ENCODE data around the gene CDH13.

DNA sequence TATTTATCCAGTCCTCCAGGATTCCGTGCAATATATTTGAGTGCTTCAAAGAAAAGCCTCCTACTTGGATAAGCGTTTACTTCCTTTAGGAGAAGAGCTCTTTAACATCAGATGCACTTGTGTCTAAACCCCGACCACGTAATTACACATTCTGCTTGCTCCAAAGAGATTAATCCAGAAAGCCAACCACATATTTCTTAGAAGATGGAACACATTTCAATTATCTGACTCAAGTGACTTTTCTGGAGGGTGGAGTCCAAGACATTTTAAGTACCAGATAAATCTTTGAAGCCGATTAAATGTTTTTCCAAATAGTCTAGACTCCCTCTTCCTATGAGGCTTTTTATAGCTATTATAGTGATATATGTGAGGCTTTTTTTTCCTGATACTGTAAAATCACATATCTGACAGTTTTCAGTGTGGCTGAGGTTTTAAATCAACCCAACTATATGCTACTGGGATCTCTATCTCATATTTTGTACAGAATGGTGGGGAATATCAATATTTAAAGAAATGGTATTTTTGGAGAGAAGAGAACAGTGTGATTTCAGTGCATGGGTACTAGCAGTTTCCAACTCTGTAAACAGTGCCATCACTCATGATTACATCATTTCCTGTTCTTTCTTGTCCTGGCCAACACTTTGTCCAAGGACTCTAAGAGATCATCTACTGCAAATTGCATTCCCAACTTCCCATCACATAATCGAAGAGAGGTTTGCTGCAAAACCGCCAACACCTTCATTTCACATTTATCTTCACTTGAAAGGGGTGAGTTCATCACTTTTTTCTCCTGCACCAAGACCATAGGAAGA is 988.6 kb downstream of the CDH13 start:
- TF ChIP-seq POLR2A (IDR thresholded peaks at IDR 0.05): no peak
- TF ChIP-seq, protein P1, sequence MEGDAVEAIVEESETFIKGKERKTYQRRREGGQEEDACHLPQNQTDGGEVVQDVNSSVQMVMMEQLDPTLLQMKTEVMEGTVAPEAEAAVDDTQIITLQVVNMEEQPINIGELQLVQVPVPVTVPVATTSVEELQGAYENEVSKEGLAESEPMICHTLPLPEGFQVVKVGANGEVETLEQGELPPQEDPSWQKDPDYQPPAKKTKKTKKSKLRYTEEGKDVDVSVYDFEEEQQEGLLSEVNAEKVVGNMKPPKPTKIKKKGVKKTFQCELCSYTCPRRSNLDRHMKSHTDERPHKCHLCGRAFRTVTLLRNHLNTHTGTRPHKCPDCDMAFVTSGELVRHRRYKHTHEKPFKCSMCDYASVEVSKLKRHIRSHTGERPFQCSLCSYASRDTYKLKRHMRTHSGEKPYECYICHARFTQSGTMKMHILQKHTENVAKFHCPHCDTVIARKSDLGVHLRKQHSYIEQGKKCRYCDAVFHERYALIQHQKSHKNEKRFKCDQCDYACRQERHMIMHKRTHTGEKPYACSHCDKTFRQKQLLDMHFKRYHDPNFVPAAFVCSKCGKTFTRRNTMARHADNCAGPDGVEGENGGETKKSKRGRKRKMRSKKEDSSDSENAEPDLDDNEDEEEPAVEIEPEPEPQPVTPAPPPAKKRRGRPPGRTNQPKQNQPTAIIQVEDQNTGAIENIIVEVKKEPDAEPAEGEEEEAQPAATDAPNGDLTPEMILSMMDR (IDR thresholded peaks at IDR 0.05): no peak

Data from body of pancreas (tissue), 4 donors.